ENCODE measurements around the gene SLC25A3.
"Not testable (repeated sequence)": the region's sequence is repeated elsewhere in the genome, so short reads cannot be mapped to it uniquely, and the experiment has no call there.

The SLC25A3 gene

GRCh38 chr12:98593351-98594049 lies at the start of gene SLC25A3:
Gene SLC25A3 (plus strand): TSS chr12:98593686. CDS start chr12:98593979, 293 bp downstream.
- peak; percentile 97 for DNase-seq

- DNase-seq, result no peak
These were observed 49.8 kb upstream of the SLC25A3 start for GRCh38 chr12:98543701-98544100.

DNA sequence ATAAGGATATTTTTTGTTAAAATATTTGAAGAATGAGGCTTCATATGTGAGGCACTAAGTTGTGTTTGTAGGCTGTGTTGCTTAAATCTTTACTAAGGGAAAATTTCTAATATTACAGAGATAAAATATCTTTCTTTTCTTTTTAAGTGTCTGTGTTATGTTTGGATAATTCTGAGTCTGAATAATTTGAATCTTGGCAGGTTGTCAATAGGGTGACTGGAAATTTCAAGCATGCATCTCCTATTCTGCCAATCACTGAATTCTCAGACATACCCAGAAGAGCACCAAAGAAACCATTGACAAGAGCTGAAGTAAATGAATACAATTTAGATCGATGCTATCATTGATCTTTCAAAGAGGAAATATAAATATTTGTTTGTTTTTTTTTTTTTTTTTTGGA lies 48.7 kb upstream of the SLC25A3 start:
- DNase-seq, result no peak

DNA sequence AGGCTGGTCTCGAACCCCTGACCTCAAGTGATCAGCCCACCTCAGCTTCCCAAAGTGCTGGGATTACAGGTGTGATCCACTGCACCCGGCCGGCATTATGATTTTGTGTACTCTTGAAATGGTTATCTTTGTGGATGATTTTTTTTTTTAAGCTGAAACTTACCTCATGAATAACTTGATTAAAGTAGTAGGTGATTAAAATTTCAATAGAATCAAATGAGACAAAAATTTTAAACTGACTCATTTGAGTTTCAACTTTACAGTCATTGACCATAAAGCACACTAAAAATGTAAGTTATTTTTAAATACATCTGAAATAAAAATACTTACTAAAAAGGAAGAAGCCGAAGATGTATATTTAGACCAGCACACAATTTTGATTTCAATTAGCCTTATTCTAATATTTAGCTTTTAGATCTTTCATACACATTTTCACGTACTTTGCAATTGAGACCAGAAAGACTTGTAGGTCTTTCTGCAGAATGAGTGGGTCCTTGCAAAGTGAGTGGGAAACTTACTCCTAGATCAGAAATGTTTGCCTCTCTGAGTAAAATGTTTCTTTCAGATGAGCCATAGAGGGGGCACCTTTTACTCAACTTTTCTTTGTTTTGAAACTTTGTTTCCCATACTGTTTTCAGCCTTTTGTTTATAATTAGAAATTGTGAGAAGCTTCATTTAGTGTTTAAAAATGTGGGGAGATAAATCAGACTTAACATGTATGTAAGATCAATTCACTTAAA lies 43.9 kb upstream of the SLC25A3 start:
- no peak for DNase-seq

DNA sequence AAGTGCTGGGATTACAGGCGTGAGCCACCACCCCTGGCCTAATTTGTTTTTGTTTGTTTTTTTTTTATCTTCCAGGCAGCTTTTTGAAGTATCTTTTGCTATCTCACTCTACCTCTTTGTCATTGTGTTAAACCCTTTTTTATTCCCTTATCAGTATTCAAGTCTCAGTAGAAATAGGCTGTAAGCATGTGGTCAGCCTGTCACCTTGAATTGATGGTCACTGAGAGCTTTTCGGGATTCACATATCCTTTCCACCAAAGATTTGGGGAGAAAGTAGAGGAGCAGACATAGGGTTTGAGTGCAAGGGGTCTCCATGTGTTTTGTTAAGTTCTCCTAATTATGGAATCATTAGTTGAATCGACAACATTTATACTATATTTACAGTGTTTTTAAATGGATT lies 41.7 kb upstream of the SLC25A3 start:
- DNase-seq, result no peak

DNA sequence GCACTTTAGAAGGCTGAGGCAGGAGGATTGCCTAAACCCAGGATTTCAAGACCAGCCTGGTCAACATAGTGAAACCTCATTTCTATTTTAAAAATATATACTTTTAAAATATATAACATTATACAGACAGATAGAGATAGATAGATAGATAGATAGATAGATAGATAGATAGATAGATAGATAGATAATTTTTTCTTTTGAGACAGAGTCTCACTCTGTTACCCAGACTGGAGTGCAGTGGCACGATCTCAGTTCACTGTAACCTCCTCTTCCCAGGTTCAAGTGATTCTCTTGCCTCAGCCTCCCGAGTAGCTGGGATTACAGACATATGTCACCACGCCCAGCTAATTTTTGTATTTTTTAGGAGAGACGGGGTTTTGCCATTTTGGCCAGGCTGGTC lies 35.4 kb upstream of the SLC25A3 start:
- not testable (repeated sequence) for DNase-seq

DNA sequence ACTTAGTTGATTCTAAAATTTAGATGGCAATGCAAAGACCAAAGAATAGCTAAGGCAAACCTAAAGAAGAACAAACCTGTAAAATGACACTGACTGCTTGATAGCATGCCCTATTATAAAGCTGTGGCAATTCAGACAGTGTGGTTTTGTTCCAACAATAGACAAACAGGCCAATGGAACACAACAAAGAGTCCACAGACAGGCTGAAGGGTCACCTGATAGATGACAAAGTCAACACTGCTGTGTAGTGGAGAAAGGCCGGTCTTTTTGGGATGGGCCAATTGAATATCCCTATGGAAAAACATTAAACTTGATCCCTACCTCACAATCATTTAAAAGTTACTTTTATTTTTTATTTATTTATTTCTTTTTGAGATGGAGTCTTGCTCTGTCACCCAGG lies 33.8 kb upstream of the SLC25A3 start:
- peak; percentile 6 for DNase-seq

GRCh38 chr12:98561846-98562245 lies 31.6 kb upstream of the SLC25A3 start:
- no peak for DNase-seq

- DNase-seq, result no peak
These were observed 21.5 kb upstream of the SLC25A3 start for GRCh38 chr12:98572010-98572409.

- no peak for DNase-seq
These were observed 19.4 kb upstream of the SLC25A3 start for GRCh38 chr12:98574110-98574509.

DNA sequence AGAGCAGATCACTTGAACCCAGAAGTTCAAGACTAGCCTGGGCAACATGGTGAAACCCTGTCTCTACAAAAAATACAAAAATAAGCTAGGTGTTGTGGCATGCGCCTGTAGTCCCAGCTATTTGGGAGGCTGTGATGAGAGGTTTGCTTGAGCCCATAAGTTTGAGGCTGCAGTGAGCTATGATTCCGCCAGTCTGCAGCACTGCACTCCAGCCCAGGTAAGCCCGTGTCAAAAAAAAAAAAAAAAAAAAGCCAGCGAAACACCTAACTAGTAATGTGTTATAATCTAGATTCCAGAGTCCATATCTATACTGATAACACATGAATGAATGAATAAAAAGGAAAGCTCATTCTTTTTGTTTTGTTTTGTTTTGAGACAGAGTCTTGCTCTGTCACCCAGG lies 18.5 kb upstream of the SLC25A3 start:
- DNase-seq, result no peak

DNA sequence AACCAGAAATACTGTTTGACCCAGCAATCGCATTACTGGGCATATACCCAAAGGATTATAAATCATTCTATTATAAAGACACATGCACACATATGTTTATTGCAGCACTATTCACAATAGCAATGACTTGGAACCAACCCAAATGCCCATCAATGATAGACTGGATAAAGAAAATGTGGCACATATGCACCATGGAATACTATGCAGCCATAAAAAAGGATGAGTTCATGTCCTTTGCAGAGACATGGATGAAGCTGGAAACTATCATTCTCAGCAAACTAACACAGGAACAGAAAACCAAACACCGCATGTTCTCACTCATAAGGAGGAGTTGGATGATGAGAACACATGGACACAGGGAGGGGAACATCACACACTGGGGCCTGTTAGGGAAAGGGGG lies 16.7 kb upstream of the SLC25A3 start:
- not testable (repeated sequence) for DNase-seq

- DNase-seq, result no peak
These were observed 15.1 kb upstream of the SLC25A3 start for GRCh38 chr12:98578392-98578791.

DNA sequence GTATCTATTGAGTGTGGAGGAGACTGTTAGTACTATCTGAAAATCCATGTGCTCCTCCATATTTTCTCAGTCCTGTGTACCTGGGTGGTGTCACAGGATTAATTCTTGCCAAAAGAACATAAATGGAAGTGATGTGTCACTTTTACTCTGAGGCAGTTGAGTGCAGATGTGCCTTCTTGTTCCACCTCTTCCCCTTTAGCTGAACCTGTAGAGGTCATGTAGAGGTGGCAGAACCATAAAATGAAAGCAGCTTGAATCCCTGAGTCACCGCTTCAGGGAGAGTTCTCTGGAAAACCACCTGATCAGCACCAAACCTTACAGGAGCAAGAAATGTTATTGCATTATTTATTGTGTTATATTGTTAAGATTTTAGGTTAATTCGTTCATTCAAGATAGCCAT lies 14.7 kb upstream of the SLC25A3 start:
- DNase-seq, result no peak

DNA sequence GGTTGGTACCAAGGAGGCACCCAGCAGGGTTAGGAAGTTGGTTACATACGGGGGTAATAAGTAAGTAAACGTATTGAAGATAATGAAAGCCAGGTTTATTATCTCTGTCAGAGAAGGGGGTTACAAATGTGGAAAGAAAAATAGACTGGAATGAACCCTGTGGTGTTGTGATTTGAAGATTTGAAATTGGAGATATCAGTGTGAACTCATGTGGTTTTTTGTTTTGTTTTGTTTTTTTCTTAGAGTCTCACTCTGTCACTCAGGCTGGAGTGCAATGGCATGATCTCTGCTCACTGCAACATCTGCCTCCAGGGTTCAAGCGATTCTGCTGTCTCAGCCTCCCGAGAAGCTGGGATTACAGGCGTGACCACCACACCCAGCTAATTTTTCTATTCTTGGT lies 14.1 kb upstream of the SLC25A3 start:
- no peak for DNase-seq

- DNase-seq, result no peak
These were observed 13.7 kb upstream of the SLC25A3 start for GRCh38 chr12:98579835-98580234.

DNA sequence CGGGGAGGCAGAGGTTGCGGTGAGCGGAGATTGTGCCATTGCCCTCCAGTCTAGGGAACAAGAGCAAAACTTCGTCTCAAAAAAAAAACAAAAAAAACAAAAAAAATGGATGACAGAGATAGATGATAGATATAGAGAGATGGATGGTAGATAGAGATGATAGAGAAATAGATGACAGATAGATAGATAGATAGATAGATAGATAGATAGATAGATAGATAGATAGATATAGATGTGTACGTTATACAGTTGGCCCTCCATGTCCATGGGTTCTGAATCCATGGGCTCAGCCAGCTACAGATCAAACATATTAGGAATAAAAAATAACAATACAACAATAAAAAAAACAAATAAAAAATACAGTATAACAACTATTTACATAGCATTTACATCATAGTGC lies 12.8 kb upstream of the SLC25A3 start:
- DNase-seq, result no peak

DNA sequence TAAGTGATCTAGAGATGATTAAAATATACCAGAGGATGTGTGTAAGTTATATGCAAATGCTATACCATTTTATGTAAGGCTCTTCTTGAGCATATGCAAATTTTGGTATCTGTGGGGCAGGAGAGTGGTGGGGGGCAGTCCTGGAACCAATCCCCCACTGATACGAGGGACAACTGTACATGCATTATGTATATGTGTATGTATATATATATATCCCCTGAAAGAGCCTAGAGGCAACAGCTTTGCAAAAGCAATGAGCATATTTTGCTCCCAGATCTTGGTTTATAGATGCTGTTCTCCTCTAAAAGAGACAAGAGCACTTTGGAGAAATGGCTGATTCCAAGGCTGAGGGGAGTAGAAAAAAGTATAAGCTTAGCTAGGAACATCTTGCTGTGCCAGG lies 12.4 kb upstream of the SLC25A3 start:
- DNase-seq, result no peak

- no peak for DNase-seq
These were observed 11.4 kb upstream of the SLC25A3 start for GRCh38 chr12:98582093-98582492.

GRCh38 chr12:98587084-98587483 lies 6.4 kb upstream of the SLC25A3 start:
- DNase-seq, result no peak

DNA sequence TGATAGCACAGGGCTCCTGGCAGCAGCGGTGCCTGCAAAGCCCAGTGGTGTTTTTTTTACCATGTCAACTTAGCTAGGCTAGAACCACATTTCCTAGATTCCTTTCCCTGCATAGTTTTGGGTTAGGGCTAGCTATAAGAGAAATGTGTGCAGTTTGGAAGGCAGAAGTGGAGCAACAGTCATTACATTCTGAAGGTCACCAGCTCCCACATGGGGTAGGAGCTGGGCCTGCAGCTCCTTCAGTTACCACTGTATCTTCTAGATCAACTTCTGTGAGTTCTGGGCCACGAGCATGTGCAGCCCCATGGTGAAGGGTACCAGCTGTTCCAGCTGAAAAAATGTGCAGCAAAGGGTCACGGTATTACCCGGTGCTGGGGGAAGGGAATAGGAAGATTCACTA lies 2.3 kb upstream of the SLC25A3 start:
- DNase-seq, result no peak

- DNase-seq, result peak; percentile 68
These were observed 612 bp upstream of the SLC25A3 start for GRCh38 chr12:98592825-98593322.

DNA sequence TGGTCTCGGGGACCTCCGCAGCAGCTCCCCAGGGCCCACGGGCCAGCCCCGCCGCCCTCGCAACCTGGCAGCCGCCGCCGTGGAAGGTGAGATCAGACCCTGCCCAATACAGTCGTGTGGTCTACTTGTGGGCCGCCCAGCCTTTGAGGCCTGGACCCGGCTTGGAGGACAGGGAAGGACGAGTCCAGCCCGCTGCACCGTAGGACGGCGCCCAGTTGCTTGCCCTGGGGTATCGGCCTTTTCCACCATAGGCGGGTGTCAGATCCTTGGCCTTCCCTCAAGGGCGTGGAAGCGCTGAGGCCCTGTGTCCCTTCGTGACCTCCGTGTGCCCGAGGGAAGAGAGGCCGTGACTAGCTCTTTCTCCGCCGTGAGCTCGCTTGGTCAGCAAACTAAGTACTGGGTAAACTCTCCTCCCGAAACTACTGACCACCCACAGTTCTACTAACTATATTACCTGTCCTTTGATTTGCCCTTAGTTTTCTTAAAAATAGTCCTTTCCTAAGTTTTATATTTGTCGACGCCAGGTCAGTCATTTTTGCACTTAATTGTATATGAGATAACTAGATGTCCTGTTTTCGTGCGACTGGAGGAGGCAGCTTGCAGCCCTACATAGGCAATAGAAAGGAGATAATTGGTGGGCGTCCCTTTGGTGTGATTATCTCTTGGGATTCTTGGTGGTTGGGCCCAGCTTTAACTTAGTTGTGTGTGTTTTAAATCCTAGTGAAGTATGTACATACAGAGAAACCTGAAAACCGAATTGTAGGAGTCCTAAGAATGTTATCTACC lies 757 bp downstream of the SLC25A3 start:
- DNase-seq, result peak; percentile 17
